ENCODE results near the gene FUBP1. TPM values are rescaled to one million over a fixed set of nuclear protein-coding genes. Genes with fewer than 3 reads are reported as not detected.

The FUBP1 gene
- total and polyA plus RNA-seq, 2 of the 8 experiments (the other 6 are each of a cell fraction or from before 2014, with no cell fraction given) = 184 to 201 TPM

- TF ChIP-seq ATF3 (IDR thresholded peaks at IDR 0.05; ENCODE audit: insufficient read depth, low read depth, low read length) = no peak
Measured at GRCh38 chr1:77951328-77951727, 27.5 kb downstream of the FUBP1 start (continued).

Data from H1 (cell line).